WTC11 (cell line): Measurements from ENCODE around the gene MPHOSPH10. TPM values are rescaled to one million over a fixed set of nuclear protein-coding genes. Genes with fewer than 3 reads are reported as not detected.

Experiments used
- ATAC-seq: fragments of 200-7000 bp; cut with Tn5 transposase; 2 replicates; pipeline ENCODE4 v1.10.0; 2021; ENCODE audit warnings: mild to moderate bottlenecking, moderate library complexity
- CTCF ChIA-PET: fragments of 300-600 bp; sonication (Branson Sonifier 250); formaldehyde crosslinking; loops from one replicate; lab custom pipeline; 2021; ENCODE audit warnings: antibody characterized with exemption; lab: Charles Lee
- POLR2A ChIA-PET: fragments of 350-600 bp; sonication (Branson Sonifier 250); formaldehyde crosslinking; loops from one replicate; lab custom pipeline; 2021; ENCODE audit warnings: antibody characterized with exemption; lab: Charles Lee
- DNase-seq: peaks from one replicate; pipeline ENCODE4 v3.0.0; 2021; ENCODE audit warnings: low spot score
- H3K27ac Mint-ChIP-seq: 2 replicates; pipeline ENCODE4 v1.8.0; 2021; ENCODE audit warnings: mixed read lengths
- H3K27me3 Mint-ChIP-seq: 2 replicates; pipeline ENCODE4 v1.8.0; 2021; ENCODE audit warnings: low read depth, mild to moderate bottlenecking, moderate library complexity, mixed read lengths
- H3K36me3 Mint-ChIP-seq: 2 replicates; pipeline ENCODE4 v1.8.0; 2021; ENCODE audit warnings: mixed read lengths
- H3K4me1 Mint-ChIP-seq: 2 replicates; pipeline ENCODE4 v1.8.0; 2022; ENCODE audit warnings: mixed read lengths
- H3K4me3 Mint-ChIP-seq: 2 replicates; pipeline ENCODE4 v1.8.0; 2021; ENCODE audit warnings: mild to moderate bottlenecking, moderate library complexity, mixed read lengths
- H3K9me3 Mint-ChIP-seq: 2 replicates; pipeline ENCODE4 v1.8.0; 2021; ENCODE audit warnings: mixed read lengths
- ATF6 ChIP-seq: sonication (generic); formaldehyde crosslinking; IDR thresholded peaks from 2 replicates; pipeline ENCODE4 v1.8.1; 2023; ENCODE audit warnings: mild to moderate bottlenecking, missing genetic modification reagents
- CREM ChIP-seq: sonication (generic); formaldehyde crosslinking; IDR thresholded peaks from 2 replicates; pipeline ENCODE4 v1.8.1; 2022; ENCODE audit warnings: mild to moderate bottlenecking, missing genetic modification reagents, moderate library complexity
- HMGA2 ChIP-seq: fragments of 250-450 bp; sonication (Bioruptor Pico); IDR thresholded peaks from 2 replicates; pipeline ENCODE4 v1.4.0; 2021; ENCODE audit warnings: mild to moderate bottlenecking, moderate library complexity
- IRF2 ChIP-seq: sonication (generic); formaldehyde crosslinking; IDR thresholded peaks from 2 replicates; pipeline ENCODE4 v1.8.0; 2022; ENCODE audit warnings: low read depth, missing genetic modification reagents, borderline replicate concordance
- NFYB ChIP-seq: sonication (generic); formaldehyde crosslinking; conservative IDR thresholded peaks from 2 replicates; pipeline ENCODE4 v1.8.0; 2022; ENCODE audit warnings: low read depth, missing genetic modification reagents
- PRRX2 ChIP-seq: fragments of 250-450 bp; sonication (Bioruptor Pico); IDR thresholded peaks from 2 replicates; pipeline ENCODE4 v1.8.0; 2021; ENCODE audit warnings: mild to moderate bottlenecking
- RORB ChIP-seq: fragments of 250-450 bp; sonication (Bioruptor Pico); IDR thresholded peaks from 2 replicates; pipeline ENCODE4 v1.9.0; 2021; ENCODE audit warnings: mild to moderate bottlenecking
- TEAD4 ChIP-seq: sonication (generic); formaldehyde crosslinking; IDR thresholded peaks from 2 replicates; pipeline ENCODE4 v1.8.0; 2022; ENCODE audit warnings: mild to moderate bottlenecking, missing genetic modification reagents
- TP53 ChIP-seq: sonication (generic); formaldehyde crosslinking; IDR thresholded peaks from 2 replicates; pipeline ENCODE4 v1.8.1; 2023; ENCODE audit warnings: mild to moderate bottlenecking, missing genetic modification reagents
- ZBTB21 ChIP-seq: sonication (generic); formaldehyde crosslinking; IDR thresholded peaks from 2 replicates; pipeline ENCODE4 v1.8.1; 2023; ENCODE audit warnings: mild to moderate bottlenecking, missing genetic modification reagents, borderline replicate concordance
- ZMAT4 ChIP-seq: fragments of 250-450 bp; sonication (Bioruptor Pico); IDR thresholded peaks from 2 replicates; pipeline ENCODE4 v1.9.0; 2021; ENCODE audit warnings: mild to moderate bottlenecking
- ZNF121 ChIP-seq: sonication (generic); formaldehyde crosslinking; IDR thresholded peaks from 2 replicates; pipeline ENCODE4 v1.8.0; 2023; ENCODE audit warnings: missing genetic modification reagents
- ZNF263 ChIP-seq: sonication (generic); formaldehyde crosslinking; IDR thresholded peaks from 2 replicates; pipeline ENCODE4 v1.8.1; 2022; ENCODE audit warnings: low read depth, mild to moderate bottlenecking, moderate library complexity, missing genetic modification reagents
- total RNA-seq: library from RNA; stranded (reverse); gene quantifications from 3 replicates; pipeline ENCODE4 v1.2.3, GENCODE V29; 2021
- TF ChIP-seq, protein P1 (sequence below): fragments of 250-450 bp; sonication (Bioruptor Pico); IDR thresholded peaks from 2 replicates; pipeline ENCODE4 v1.9.0; 2021; ENCODE audit warnings: mild to moderate bottlenecking
- TF ChIP-seq, protein P2 (sequence below): sonication (generic); formaldehyde crosslinking; IDR thresholded peaks from 2 replicates; pipeline ENCODE4 v1.8.1; 2022; ENCODE audit warnings: low read depth, missing genetic modification reagents, borderline replicate concordance
- TF ChIP-seq, protein P3 (sequence below): sonication (generic); formaldehyde crosslinking; conservative IDR thresholded peaks from 2 replicates; pipeline ENCODE4 v1.8.1; 2022; ENCODE audit warnings: mild to moderate bottlenecking, missing genetic modification reagents
- TF ChIP-seq, protein P4 (sequence below): sonication (generic); formaldehyde crosslinking; IDR thresholded peaks from 2 replicates; pipeline ENCODE4 v1.8.1; 2023; ENCODE audit warnings: mild to moderate bottlenecking, missing genetic modification reagents
- TF ChIP-seq, protein P5 (sequence below): sonication (generic); formaldehyde crosslinking; IDR thresholded peaks from 2 replicates; pipeline ENCODE4 v1.8.0; 2022; ENCODE audit warnings: mild to moderate bottlenecking, missing genetic modification reagents
- TF ChIP-seq, protein P6 (sequence below): sonication (generic); formaldehyde crosslinking; IDR thresholded peaks from 2 replicates; pipeline ENCODE4 v1.8.1; 2023; ENCODE audit warnings: mild to moderate bottlenecking, missing genetic modification reagents, borderline replicate concordance
- TF ChIP-seq, protein P7 (sequence below): sonication (generic); formaldehyde crosslinking; IDR thresholded peaks from 2 replicates; pipeline ENCODE4 v1.8.1; 2022; ENCODE audit warnings: mild to moderate bottlenecking, missing genetic modification reagents, moderate library complexity, borderline replicate concordance
- TF ChIP-seq, protein P8 (sequence below): sonication (generic); formaldehyde crosslinking; IDR thresholded peaks from 2 replicates; pipeline ENCODE4 v1.8.1; 2023; ENCODE audit warnings: mild to moderate bottlenecking, missing genetic modification reagents, moderate library complexity

The MPHOSPH10 gene
- total RNA-seq, 1 experiment from 2014 or later: 36.6 TPM

DNA sequence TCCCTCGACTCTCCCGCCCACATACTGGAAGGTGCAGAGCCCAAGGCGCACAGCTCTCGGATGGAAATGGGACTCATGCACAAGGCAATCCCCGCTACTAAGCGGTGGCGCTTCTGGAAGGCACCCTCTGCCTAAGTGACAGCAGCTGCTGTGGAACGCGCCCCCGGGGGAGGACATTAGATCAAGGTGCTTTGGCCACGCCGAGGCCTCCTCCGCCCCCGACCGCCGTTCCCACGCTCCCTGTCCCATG lies 607 bp upstream of the MPHOSPH10 start:
- H3K27me3 Mint-ChIP-seq: no peaks in the 10 kb centered on the region
- CTCF ChIA-PET: interaction anchor here (0.6 to 2.7 kb wide), 7 partner anchors 25 to 170 kb away, joined by 3 to 15 read pairs (median 5); no protein-coding TSS in a partner anchor
- no peak overlapping the region for H3K4me3 Mint-ChIP-seq
- POLR2A ChIA-PET: no interaction called here
- DNase-seq (no peak), ATAC-seq (peak; percentile 66)
- peak overlapping the region; percentile 98 for H3K27ac Mint-ChIP-seq
- peaks cover 9% of the 10 kb centered on the region for H3K4me1 Mint-ChIP-seq
- H3K9me3 Mint-ChIP-seq: no peaks in the 10 kb centered on the region
- peaks cover 11% of the 10 kb centered on the region for H3K36me3 Mint-ChIP-seq
- TF ChIP-seq, protein P1, sequence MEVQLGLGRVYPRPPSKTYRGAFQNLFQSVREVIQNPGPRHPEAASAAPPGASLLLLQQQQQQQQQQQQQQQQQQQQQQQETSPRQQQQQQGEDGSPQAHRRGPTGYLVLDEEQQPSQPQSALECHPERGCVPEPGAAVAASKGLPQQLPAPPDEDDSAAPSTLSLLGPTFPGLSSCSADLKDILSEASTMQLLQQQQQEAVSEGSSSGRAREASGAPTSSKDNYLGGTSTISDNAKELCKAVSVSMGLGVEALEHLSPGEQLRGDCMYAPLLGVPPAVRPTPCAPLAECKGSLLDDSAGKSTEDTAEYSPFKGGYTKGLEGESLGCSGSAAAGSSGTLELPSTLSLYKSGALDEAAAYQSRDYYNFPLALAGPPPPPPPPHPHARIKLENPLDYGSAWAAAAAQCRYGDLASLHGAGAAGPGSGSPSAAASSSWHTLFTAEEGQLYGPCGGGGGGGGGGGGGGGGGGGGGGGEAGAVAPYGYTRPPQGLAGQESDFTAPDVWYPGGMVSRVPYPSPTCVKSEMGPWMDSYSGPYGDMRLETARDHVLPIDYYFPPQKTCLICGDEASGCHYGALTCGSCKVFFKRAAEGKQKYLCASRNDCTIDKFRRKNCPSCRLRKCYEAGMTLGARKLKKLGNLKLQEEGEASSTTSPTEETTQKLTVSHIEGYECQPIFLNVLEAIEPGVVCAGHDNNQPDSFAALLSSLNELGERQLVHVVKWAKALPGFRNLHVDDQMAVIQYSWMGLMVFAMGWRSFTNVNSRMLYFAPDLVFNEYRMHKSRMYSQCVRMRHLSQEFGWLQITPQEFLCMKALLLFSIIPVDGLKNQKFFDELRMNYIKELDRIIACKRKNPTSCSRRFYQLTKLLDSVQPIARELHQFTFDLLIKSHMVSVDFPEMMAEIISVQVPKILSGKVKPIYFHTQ (CRISPR knock-in tag): no peak
- TF ChIP-seq, protein P2, sequence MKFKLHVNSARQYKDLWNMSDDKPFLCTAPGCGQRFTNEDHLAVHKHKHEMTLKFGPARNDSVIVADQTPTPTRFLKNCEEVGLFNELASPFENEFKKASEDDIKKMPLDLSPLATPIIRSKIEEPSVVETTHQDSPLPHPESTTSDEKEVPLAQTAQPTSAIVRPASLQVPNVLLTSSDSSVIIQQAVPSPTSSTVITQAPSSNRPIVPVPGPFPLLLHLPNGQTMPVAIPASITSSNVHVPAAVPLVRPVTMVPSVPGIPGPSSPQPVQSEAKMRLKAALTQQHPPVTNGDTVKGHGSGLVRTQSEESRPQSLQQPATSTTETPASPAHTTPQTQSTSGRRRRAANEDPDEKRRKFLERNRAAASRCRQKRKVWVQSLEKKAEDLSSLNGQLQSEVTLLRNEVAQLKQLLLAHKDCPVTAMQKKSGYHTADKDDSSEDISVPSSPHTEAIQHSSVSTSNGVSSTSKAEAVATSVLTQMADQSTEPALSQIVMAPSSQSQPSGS: no peak
- TF ChIP-seq, protein P3, sequence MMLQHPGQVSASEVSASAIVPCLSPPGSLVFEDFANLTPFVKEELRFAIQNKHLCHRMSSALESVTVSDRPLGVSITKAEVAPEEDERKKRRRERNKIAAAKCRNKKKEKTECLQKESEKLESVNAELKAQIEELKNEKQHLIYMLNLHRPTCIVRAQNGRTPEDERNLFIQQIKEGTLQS (CRISPR knock-in tag): 0 out of 2 replicates have a peak, but pooled peaks have one; percentile 33
- TF ChIP-seq ZNF121 (CRISPR knock-in tag) (no peak), ZMAT4 (no peak), HMGA2 (CRISPR knock-in tag) (no peak), TP53 (CRISPR knock-in tag) (no peak), PRRX2 (CRISPR knock-in tag) (no peak), ATF6 (CRISPR knock-in tag) (no peak), IRF2 (CRISPR knock-in tag) (no peak; the same call in 1 of the 2 replicates), ZNF263 (CRISPR knock-in tag) (no peak), CREM (no peak), NFYB (CRISPR knock-in tag) (no peak), ZBTB21 (CRISPR knock-in tag) (no peak), TEAD4 (no peak), RORB (no peak)
- TF ChIP-seq, protein P4, sequence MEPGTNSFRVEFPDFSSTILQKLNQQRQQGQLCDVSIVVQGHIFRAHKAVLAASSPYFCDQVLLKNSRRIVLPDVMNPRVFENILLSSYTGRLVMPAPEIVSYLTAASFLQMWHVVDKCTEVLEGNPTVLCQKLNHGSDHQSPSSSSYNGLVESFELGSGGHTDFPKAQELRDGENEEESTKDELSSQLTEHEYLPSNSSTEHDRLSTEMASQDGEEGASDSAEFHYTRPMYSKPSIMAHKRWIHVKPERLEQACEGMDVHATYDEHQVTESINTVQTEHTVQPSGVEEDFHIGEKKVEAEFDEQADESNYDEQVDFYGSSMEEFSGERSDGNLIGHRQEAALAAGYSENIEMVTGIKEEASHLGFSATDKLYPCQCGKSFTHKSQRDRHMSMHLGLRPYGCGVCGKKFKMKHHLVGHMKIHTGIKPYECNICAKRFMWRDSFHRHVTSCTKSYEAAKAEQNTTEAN (CRISPR knock-in tag): peak; percentile 73; the same call in 1 of the 2 replicates
- TF ChIP-seq, protein P5, sequence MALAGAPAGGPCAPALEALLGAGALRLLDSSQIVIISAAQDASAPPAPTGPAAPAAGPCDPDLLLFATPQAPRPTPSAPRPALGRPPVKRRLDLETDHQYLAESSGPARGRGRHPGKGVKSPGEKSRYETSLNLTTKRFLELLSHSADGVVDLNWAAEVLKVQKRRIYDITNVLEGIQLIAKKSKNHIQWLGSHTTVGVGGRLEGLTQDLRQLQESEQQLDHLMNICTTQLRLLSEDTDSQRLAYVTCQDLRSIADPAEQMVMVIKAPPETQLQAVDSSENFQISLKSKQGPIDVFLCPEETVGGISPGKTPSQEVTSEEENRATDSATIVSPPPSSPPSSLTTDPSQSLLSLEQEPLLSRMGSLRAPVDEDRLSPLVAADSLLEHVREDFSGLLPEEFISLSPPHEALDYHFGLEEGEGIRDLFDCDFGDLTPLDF (CRISPR knock-in tag): no peak
- TF ChIP-seq, protein P6, sequence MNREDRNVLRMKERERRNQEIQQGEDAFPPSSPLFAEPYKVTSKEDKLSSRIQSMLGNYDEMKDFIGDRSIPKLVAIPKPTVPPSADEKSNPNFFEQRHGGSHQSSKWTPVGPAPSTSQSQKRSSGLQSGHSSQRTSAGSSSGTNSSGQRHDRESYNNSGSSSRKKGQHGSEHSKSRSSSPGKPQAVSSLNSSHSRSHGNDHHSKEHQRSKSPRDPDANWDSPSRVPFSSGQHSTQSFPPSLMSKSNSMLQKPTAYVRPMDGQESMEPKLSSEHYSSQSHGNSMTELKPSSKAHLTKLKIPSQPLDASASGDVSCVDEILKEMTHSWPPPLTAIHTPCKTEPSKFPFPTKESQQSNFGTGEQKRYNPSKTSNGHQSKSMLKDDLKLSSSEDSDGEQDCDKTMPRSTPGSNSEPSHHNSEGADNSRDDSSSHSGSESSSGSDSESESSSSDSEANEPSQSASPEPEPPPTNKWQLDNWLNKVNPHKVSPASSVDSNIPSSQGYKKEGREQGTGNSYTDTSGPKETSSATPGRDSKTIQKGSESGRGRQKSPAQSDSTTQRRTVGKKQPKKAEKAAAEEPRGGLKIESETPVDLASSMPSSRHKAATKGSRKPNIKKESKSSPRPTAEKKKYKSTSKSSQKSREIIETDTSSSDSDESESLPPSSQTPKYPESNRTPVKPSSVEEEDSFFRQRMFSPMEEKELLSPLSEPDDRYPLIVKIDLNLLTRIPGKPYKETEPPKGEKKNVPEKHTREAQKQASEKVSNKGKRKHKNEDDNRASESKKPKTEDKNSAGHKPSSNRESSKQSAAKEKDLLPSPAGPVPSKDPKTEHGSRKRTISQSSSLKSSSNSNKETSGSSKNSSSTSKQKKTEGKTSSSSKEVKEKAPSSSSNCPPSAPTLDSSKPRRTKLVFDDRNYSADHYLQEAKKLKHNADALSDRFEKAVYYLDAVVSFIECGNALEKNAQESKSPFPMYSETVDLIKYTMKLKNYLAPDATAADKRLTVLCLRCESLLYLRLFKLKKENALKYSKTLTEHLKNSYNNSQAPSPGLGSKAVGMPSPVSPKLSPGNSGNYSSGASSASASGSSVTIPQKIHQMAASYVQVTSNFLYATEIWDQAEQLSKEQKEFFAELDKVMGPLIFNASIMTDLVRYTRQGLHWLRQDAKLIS: no peak
- TF ChIP-seq, protein P7, sequence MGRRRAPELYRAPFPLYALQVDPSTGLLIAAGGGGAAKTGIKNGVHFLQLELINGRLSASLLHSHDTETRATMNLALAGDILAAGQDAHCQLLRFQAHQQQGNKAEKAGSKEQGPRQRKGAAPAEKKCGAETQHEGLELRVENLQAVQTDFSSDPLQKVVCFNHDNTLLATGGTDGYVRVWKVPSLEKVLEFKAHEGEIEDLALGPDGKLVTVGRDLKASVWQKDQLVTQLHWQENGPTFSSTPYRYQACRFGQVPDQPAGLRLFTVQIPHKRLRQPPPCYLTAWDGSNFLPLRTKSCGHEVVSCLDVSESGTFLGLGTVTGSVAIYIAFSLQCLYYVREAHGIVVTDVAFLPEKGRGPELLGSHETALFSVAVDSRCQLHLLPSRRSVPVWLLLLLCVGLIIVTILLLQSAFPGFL: no peak
- TF ChIP-seq, protein P8, sequence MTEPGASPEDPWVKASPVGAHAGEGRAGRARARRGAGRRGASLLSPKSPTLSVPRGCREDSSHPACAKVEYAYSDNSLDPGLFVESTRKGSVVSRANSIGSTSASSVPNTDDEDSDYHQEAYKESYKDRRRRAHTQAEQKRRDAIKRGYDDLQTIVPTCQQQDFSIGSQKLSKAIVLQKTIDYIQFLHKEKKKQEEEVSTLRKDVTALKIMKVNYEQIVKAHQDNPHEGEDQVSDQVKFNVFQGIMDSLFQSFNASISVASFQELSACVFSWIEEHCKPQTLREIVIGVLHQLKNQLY (CRISPR knock-in tag): no peak
